ENCODE data around the gene EPHB1.

GRCh38 chr3:135038186-135038585 is 243.1 kb downstream of the EPHB1 start:
- TF ChIP-seq CTCF (IDR thresholded peaks at IDR 0.05) (no peak), SMAD4 (CRISPR knock-in tag; IDR thresholded peaks at IDR 0.05) (no peak), ATF3 (CRISPR knock-in tag; conservative IDR thresholded peaks at IDR 0.05) (no peak), E2F4 (CRISPR knock-in tag; IDR thresholded peaks at IDR 0.05; ENCODE audit: borderline replicate concordance, low read depth) (no peak)
